ENCODE results near the gene PCNA.
"Not testable (repeated sequence)": the region's sequence is repeated elsewhere in the genome, so short reads cannot be mapped to it uniquely, and the experiment has no call there.

PCNA gene

DNA sequence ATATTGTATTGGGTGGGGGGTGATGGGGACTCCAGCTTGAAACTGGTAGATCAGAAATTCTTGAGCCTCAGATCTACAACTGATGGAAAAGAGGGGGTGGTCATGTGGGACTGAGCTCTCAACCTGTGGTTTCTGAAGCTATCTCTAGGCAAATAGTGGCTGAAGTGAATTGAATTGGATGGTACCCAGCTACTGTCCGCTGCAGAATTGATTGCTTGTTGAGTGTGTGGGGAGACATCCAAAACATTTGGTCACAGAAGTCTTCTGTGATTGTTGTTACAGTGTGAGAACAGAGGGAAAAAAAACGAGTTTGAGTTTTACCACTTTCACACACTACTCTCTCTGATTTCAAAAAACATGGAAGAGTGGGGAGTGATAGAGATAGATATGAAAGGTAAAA is 21.9 kb upstream of the PCNA start:
- no peak for DNase-seq

- DNase-seq = no peak
These were observed 20.4 kb upstream of the PCNA start for GRCh38 chr20:5140195-5140594.

GRCh38 chr20:5136096-5136495 is 16.3 kb upstream of the PCNA start:
- DNase-seq = no peak

- DNase-seq = no peak
These were observed 15.7 kb upstream of the PCNA start for GRCh38 chr20:5135363-5136012.

- no peak for DNase-seq
These were observed 14.2 kb upstream of the PCNA start for GRCh38 chr20:5133998-5134397.

DNA sequence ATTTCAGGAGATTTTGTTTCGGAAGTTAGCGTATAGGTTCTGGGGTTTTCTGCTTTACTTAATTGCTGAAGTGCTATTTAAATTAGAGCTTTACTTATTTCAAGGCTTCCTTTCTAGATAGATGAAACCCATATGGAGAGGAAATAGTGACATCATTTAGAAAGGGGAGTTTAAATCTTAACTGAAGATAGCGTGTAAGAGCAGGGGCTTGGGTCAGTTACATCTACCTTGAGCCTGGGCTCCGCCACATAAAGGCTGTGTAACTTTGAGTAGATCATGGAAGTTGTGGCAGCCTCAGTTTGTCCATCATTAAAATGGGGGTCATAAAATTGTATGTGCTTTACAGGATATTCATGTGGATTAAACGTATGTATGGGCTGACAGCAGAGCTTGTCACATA is 11.7 kb upstream of the PCNA start:
- DNase-seq = no peak

- no peak for DNase-seq
These were observed 9.1 kb upstream of the PCNA start for GRCh38 chr20:5128886-5129285.

- DNase-seq = no peak
These were observed 8.2 kb upstream of the PCNA start for GRCh38 chr20:5127859-5128424.

DNA sequence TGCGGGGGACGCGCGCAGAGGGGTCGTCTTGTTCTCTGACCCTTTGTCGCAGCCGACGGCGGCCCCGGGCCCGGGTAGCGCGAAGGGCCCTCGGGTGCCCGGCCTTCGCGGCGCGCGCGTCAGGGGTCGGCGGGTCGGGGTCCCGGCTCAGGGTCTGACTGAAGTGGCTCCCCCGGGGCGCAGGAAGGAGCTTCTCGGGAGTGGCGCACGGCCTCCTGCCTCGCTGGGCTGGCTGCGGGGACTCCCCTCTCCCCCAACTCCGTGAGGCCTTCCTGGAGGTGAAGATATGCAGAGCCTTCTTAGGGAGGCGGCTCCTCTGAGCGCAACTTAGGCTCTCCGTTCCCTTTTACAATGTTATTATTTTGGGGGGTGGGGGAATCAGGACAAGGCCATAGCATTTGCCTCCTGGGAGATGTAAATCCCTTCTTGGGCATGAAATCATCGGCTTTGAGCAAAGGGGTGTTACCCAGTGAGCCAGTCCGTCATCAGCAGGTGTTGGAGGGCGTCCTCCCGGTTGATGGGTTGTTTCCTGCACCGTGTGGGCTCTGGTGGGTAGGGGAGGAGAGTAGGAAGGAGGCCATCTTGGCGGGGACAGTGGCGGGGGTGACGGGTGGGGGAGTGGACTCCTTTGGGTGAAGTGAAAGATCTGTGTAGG is 7.6 kb upstream of the PCNA start:
- DNase-seq = no peak

DNA sequence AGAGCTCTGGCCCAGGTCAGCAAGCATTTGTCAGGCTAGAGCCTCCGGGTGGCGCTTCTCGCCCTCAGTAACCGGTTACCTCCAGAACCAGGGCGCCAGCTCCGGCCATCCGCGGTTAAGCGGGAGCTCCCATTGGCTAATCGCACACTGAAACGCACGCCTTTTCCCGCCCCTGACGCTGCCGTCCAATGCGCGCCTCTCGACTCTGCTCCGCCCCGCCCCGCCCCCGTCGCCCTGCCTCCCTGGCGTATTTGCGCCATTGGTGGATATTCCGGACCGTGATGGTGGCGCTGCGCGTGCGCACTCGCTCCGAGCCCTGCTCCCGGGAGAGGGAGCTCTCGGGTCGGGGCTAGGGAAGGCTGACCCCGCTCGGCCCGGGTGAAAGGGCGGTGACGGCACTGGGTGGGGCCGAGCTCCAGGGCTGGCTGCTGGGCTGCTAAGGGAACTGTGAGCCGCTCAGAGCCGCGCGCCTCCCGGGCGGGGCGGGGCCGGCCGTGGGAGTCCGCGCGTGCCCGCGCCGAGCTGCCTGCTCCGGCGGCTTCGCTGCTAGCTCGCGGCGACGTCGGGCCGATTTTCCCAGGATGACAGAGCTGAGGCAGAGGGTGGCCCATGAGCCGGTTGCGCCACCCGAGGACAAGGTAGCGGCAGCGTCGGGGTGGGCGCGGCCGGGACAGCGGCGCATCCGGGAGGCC is 6.9 kb upstream of the PCNA start, which contains the start of gene CDS2:
Gene CDS2, plus strand, starts transcription at position 497 of the 692 bp plus-strand sequence. Its CDS starts 85 bp downstream, at position 582.
- peak; percentile 97 for DNase-seq

GRCh38 chr20:5122873-5123260 is 3.1 kb upstream of the PCNA start:
- DNase-seq = no peak

- no peak for DNase-seq
These were observed 373 bp upstream of the PCNA start for GRCh38 chr20:5120185-5120476.

DNA sequence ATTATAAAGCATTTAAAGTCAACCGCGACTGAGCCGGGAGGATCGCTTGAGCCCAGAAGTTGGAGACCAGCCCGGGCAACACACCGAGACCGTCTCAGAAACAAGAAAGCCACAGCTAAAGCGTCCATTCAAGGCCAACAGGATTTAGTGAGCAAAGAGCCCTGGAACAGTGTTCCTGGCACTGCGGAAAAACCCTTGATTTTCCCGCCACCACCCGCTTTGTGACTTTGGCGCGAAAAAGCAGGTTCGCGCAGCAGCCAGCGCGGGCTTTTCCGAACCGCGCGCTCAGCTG is 669 bp downstream of the PCNA start:
- peak; percentile 27 for DNase-seq

DNA sequence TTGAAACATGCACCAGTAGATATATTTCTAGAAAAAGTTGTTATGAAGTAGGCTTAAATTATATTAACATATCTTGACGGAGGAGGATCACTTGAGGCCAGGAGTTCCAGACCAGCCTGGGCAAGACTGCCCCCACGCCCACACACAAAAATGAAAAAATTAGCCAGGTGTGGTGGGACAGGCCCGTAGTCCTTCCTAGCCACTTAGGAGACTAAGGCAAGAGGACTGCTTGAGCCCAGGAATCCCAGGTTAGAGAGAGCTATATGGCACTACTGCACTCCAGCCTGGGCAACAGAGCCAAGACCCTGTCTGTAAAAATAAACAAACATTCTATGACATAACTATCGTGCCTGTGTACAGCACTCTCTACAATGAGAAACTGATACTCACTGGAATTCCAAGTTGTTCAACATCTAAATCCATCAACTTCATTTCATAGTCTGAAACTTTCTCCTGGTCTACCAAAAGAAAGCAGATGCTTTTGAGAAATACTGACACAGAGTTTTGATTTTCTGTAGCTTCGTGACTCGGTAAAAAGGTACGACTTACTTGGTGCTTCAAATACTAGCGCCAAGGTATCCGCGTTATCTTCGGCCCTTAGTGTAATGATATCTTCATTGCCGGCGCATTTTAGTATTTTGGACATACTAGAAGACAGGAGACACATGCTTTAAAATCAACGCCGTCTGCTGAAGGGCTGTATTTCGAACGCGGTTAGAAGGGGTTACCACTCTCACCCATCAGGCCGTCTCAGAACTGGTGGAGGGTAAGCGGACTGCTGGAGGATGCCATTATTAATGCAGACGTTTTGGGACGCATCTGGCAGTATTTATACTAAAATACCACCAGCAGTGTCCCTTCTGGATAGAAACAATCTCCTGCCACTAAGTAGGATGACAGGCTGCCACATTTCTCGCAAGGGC is 1.3 kb downstream of the PCNA start:
- no peak for DNase-seq

DNA sequence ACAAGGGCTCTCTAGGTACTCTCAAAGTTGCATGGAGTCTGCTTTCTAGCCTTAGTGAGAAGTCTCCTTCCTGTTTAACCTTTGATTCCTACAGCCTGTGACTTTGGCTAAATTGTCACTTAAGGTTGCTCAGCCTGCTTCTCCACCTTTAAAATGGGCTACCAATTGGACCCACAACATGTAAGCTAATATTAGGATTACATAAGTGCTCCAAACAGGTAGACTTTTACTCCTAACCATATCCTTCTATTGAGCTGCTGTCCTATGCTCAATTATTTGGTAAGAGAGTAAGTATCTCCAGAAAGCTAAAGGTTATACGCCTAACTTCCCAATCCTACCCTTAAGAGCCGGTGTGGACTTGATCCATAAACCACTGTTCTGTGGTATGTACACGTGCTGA is 2.9 kb downstream of the PCNA start:
- no peak for DNase-seq

- no peak for DNase-seq
These were observed 5.4 kb downstream of the PCNA start for GRCh38 chr20:5114403-5114802.

- DNase-seq = no peak
These were observed 6.2 kb downstream of the PCNA start for GRCh38 chr20:5113615-5113986.

DNA sequence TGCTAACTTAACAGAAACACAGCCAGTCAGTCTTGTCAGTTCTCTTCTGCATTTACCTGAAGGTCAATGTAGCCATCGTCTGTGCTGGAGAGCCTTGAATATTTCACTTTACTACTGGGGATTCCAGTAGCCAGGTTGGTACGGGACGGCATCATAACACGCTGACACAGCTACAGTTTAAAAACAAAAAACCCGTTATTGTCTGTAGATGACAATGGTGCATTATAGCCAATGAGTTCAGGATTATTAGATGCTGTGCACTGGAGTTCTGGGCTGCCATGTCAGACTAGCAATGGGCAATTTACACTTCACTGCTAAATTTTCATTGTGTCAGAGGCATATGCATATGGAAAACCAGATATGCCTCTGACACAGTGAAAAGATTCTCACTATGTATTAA is 10.5 kb downstream of the PCNA start:
- DNase-seq = no peak

- DNase-seq = no peak
These were observed 15.3 kb downstream of the PCNA start for GRCh38 chr20:5104479-5104878.

DNA sequence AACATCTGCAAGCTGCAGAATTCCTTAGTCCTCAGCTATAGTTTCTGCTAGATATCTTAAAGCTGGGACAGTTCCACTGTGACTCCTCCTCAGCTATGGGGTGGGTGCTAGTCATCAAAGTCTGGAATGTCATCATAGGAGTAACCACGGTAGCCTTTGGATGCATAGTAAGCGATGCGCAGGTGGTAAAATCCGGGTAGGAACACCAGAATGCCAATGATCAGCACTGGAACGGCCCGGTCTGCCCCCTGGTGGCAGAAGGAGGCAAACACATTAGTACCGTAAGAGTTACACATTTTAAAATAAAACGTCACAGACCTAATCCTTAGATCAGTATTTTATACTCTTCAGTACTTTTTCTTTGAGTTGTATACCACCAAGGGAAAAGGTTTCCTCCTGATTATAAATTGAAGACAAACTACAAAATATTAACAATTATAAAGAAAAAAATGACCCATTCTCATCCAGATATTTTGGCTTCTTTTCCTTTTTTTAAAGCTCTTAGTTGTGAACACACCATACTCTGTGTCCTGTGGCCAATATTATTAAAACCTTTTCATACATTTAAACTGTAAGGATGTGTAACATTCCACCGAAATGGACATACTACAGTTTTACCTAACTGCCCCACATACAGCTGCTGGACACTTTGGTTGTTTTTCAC is 18.9 kb downstream of the PCNA start:
- peak; percentile 18 for DNase-seq

GRCh38 chr20:5099909-5100308 is 19.8 kb downstream of the PCNA start:
- not testable (repeated sequence) for DNase-seq

- DNase-seq = not testable (repeated sequence)
These were observed 20.7 kb downstream of the PCNA start for GRCh38 chr20:5099009-5099408.

DNA sequence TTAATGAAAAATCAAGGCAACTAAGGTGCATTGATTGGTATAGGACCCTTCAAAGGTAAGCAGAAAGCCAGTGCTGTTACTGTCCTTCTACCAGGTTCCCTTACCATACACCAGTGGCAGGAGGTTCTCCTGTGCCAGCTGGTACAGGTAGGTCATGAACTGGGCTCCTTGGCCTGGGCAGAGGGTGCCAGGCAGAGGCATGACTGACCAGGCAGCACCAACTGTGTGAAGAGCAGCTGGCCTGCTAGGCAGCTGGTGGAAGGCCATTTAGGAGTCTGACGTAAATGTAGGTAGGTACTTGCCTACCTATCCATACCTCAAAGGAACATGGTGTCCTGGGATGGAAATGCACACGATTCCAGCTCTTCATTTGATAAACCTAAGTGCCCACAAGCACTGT is 23.3 kb downstream of the PCNA start:
- no peak for DNase-seq
